IMR-90 (cell line): ENCODE results near the gene MACC1.

Experiments used
- BHLHE40 ChIP-seq: fragments of 150-350 bp; IDR thresholded peaks from 2 replicates; pipeline ENCODE4 v1.6.1; 2016; ENCODE audit warnings: mild to moderate bottlenecking, low read depth, low read length
- CEBPB ChIP-seq: IDR thresholded peaks from 2 replicates; pipeline ENCODE4 v1.6.1; 2012; ENCODE audit warnings: low read depth, low read length, improper control_type of control experiment
- MAFK ChIP-seq: IDR thresholded peaks from 2 replicates; pipeline ENCODE4 v1.6.1; 2012; ENCODE audit warnings: low read depth, low read length, improper control_type of control experiment
- MXI1 ChIP-seq: IDR thresholded peaks from 2 replicates; pipeline ENCODE4 v1.6.1; 2012; ENCODE audit warnings: low read depth, mild to moderate bottlenecking, low read length, moderate library complexity, borderline replicate concordance
- POLR2A ChIP-seq: IDR thresholded peaks from 2 replicates; pipeline ENCODE4 v1.6.1; 2012; ENCODE audit warnings: mild to moderate bottlenecking, low read depth, low read length
- RAD21 ChIP-seq: IDR thresholded peaks from 2 replicates; pipeline ENCODE4 v1.6.1; 2012; ENCODE audit warnings: low read length, improper control_type of control experiment
- RCOR1 ChIP-seq: IDR thresholded peaks from 2 replicates; pipeline ENCODE4 v1.6.1; 2012; ENCODE audit warnings: mild to moderate bottlenecking, low read length, improper control_type of control experiment; ENCODE audit not compliant: insufficient replicate concordance
- RFX5 ChIP-seq: IDR thresholded peaks from 2 replicates; pipeline ENCODE4 v1.8.0; 2012; ENCODE audit warnings: low read depth, mild to moderate bottlenecking, low read length, moderate library complexity
- TF ChIP-seq, protein P1 (sequence below): conservative IDR thresholded peaks from 2 replicates; pipeline ENCODE4 v1.5.1; 2012; ENCODE audit warnings: mild to moderate bottlenecking, low read depth, low read length, improper control_type of control experiment
- TF ChIP-seq, protein P2 (sequence below): fragments of 150-350 bp; IDR thresholded peaks from 2 replicates; pipeline ENCODE4 v1.6.1; 2016; ENCODE audit warnings: low read depth, mild to moderate bottlenecking, low read length, moderate library complexity, borderline replicate concordance

DNA sequence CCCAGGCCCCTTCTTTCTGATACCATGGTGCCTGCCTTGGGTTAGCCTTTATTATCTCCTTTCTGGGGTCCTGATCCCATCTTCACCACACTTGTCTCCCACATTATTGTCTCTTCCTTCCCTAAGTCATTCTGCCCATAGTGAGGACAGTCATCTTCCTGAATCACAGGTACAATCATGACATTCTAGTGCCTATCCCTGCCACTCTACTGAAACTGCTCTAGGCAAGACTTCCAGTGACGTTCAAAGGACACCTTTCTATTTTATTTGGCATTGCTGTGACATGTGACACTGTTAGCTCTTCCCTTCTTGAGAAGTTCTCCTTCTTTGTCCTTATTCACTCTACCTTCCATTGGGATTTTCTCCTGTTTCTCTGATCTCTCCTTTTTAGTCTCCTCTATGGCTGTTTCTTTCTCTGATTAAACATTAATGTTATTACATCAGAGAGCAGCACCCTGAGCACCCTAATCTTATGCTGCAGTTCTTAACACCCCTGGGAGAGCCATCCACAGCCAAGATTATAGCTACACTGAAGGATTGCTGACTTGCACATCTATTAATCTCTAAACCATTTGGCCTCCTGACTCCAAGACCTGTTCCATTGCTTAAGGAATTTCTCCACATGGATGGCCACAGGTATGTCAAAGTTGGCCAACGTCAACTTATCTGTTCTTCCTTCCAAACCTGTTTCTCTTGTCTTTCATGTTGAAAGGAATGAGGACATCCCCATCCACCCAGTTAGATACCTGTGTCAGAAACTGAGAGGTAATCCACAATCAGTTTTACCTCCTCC lies 10.9 kb downstream of the MACC1 start:
- TF ChIP-seq, protein P1, sequence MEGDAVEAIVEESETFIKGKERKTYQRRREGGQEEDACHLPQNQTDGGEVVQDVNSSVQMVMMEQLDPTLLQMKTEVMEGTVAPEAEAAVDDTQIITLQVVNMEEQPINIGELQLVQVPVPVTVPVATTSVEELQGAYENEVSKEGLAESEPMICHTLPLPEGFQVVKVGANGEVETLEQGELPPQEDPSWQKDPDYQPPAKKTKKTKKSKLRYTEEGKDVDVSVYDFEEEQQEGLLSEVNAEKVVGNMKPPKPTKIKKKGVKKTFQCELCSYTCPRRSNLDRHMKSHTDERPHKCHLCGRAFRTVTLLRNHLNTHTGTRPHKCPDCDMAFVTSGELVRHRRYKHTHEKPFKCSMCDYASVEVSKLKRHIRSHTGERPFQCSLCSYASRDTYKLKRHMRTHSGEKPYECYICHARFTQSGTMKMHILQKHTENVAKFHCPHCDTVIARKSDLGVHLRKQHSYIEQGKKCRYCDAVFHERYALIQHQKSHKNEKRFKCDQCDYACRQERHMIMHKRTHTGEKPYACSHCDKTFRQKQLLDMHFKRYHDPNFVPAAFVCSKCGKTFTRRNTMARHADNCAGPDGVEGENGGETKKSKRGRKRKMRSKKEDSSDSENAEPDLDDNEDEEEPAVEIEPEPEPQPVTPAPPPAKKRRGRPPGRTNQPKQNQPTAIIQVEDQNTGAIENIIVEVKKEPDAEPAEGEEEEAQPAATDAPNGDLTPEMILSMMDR = no peak
- TF ChIP-seq RAD21 (no peak), POLR2A (no peak), CEBPB (no peak), MAFK (no peak), MXI1 (no peak), RFX5 (no peak), RCOR1 (no peak), BHLHE40 (no peak)
- TF ChIP-seq, protein P2, sequence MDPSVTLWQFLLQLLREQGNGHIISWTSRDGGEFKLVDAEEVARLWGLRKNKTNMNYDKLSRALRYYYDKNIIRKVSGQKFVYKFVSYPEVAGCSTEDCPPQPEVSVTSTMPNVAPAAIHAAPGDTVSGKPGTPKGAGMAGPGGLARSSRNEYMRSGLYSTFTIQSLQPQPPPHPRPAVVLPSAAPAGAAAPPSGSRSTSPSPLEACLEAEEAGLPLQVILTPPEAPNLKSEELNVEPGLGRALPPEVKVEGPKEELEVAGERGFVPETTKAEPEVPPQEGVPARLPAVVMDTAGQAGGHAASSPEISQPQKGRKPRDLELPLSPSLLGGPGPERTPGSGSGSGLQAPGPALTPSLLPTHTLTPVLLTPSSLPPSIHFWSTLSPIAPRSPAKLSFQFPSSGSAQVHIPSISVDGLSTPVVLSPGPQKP = no peak
